ENCODE measurements around the gene PRRG4.
"Not testable (repeated sequence)": the region's sequence is repeated elsewhere in the genome, so short reads cannot be mapped to it uniquely, and the experiment has no call there.

PRRG4 gene

DNA sequence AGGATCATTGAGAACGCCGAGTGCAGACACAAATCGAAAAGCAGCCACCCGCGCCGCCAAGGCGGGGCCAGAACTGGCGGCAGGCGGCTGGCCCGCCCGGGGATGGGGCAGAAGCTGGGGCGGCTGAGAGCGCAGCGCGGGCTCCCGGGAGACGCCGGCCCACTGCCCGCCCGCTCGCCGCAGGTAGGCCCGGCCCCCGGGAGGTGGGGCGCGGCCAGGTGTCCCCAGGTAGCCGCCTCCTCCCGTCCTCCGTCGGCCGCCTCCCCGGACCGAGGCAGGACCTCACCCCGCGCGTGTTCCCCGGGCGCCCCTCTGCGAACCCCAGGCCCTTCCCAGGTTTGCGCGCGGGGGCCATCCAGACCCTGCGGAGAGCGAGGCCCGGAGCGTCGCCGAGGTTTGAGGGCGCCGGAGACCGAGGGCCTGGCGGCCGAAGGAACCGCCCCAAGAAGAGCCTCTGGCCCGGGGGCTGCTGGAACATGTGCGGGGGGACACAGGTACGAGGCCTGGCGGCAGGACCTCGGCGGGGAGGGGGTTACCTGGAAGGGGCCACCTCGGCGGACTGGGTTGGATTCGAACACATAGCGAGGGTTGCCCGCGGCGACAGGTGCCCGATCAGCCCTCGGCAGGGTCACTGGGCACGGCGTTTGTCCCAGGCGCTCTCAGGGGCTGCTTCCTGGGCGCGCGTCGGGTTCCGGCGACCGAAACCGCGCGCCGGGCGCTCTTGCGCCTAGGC, at the start of gene PRRG4:
TSS of gene PRRG4 (plus strand) at position 248 of the 733 bp plus-strand sequence. CDS start 603 bp downstream, outside the sequence.
- Histone ChIP-seq H3K9me3 (ENCODE audit: control insufficient read depth in 5 of 5, low read length in 5 of 5) (no peaks in the 10 kb centered on the region), H3K27ac (ENCODE audit: low read depth, low read length) (no peak within 1 kb of the TSS), H3K9ac (ENCODE audit: low read length in 5 of 5) (peak within 1 kb of the TSS in 4 of 5 donors; percentile 24 to 64 (median 52))

GRCh38 chr11:32780839-32781238, 48.9 kb upstream of the PRRG4 start:
- H3K4me3 ChIP-seq (ENCODE audit: low read depth in 1 of 5, low read length in 5 of 5); H3K9ac ChIP-seq (ENCODE audit: low read length in 5 of 5); H3K27me3 ChIP-seq (ENCODE audit: control insufficient read depth in 5 of 5, insufficient read depth in 4 of 5, low read length in 5 of 5); H3K36me3 ChIP-seq (ENCODE audit: control insufficient read depth in 5 of 5, insufficient read depth in 5 of 5, low read length in 5 of 5); H3K9me3 ChIP-seq (ENCODE audit: control insufficient read depth in 5 of 5, low read length in 5 of 5); H3K27ac ChIP-seq (ENCODE audit: low read depth, low read length); H3K4me1 ChIP-seq (ENCODE audit: control insufficient read depth in 5 of 5, insufficient read depth in 5 of 5, low read length in 5 of 5): not testable (repeated sequence)

More for the DNA sequence above, at the start of gene PRRG4:
- no peaks in the 10 kb centered on the region for H3K36me3 ChIP-seq (ENCODE audit: control insufficient read depth in 5 of 5, insufficient read depth in 5 of 5, low read length in 5 of 5)
- peak within 1 kb of the TSS; percentile 71 to 80 (median 75) for H3K4me3 ChIP-seq (ENCODE audit: low read depth in 1 of 5, low read length in 5 of 5)
- peaks cover 0 to 17% (median 15%) of the 10 kb centered on the region in 5 donors for H3K4me1 ChIP-seq (ENCODE audit: control insufficient read depth in 5 of 5, insufficient read depth in 5 of 5, low read length in 5 of 5)
- peaks cover 0 to 2% (median 0%) of the 10 kb centered on the region in 5 donors for H3K27me3 ChIP-seq (ENCODE audit: control insufficient read depth in 5 of 5, insufficient read depth in 4 of 5, low read length in 5 of 5)

GRCh38 chr11:32781721-32782120, 48.0 kb upstream of the PRRG4 start:
- no peak overlapping the region for H3K27ac ChIP-seq (ENCODE audit: low read depth, low read length)
- H3K9ac ChIP-seq (ENCODE audit: low read length in 5 of 5) = no peak overlapping the region
- H3K4me3 ChIP-seq (ENCODE audit: low read depth in 1 of 5, low read length in 5 of 5) = no peak overlapping the region
- no peaks in the 10 kb centered on the region for H3K9me3 ChIP-seq (ENCODE audit: control insufficient read depth in 5 of 5, low read length in 5 of 5)
- H3K27me3 ChIP-seq (ENCODE audit: control insufficient read depth in 5 of 5, insufficient read depth in 4 of 5, low read length in 5 of 5) = peaks cover 0 to 5% (median 0%) of the 10 kb centered on the region in 5 donors
- H3K36me3 ChIP-seq (ENCODE audit: control insufficient read depth in 5 of 5, insufficient read depth in 5 of 5, low read length in 5 of 5) = no peaks in the 10 kb centered on the region
- no peaks in the 10 kb centered on the region for H3K4me1 ChIP-seq (ENCODE audit: control insufficient read depth in 5 of 5, insufficient read depth in 5 of 5, low read length in 5 of 5)

DNA sequence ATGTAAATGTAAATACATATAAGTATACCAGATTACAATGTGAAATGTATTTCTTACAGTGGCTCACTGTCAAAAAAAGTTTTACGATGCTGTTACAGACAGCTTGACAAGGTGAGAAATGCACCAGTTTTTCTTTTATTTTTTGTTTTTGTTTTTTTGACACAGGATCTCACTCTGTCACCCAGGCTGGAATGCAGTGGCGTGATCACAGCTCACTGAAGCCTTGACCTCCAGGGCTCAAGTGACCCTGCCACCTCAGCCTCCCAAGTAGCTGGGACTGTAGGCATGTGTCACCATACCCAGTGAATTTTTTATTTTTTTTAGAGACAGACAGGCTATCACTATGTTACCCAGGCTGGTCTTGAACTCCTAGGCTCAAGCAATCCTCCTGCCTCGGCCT, 44.5 kb upstream of the PRRG4 start:
- no peaks in the 10 kb centered on the region for H3K9me3 ChIP-seq (ENCODE audit: control insufficient read depth in 5 of 5, low read length in 5 of 5)
- H3K27me3 ChIP-seq (ENCODE audit: control insufficient read depth in 5 of 5, insufficient read depth in 4 of 5, low read length in 5 of 5) = peaks cover 0 to 5% (median 0%) of the 10 kb centered on the region in 5 donors
- no peaks in the 10 kb centered on the region for H3K36me3 ChIP-seq (ENCODE audit: control insufficient read depth in 5 of 5, insufficient read depth in 5 of 5, low read length in 5 of 5)
- no peaks in the 10 kb centered on the region for H3K4me1 ChIP-seq (ENCODE audit: control insufficient read depth in 5 of 5, insufficient read depth in 5 of 5, low read length in 5 of 5)
- no peak overlapping the region for H3K27ac ChIP-seq (ENCODE audit: low read depth, low read length)
- H3K4me3 ChIP-seq (ENCODE audit: low read depth in 1 of 5, low read length in 5 of 5) = no peak overlapping the region
- no peak overlapping the region for H3K9ac ChIP-seq (ENCODE audit: low read length in 5 of 5)

GRCh38 chr11:32786811-32787210, 42.9 kb upstream of the PRRG4 start:
- Histone ChIP-seq H3K36me3 (ENCODE audit: control insufficient read depth in 5 of 5, insufficient read depth in 5 of 5, low read length in 5 of 5) (no peaks in the 10 kb centered on the region), H3K4me3 (ENCODE audit: low read depth in 1 of 5, low read length in 5 of 5) (no peak overlapping the region), H3K27ac (ENCODE audit: low read depth, low read length) (no peak overlapping the region), H3K9ac (ENCODE audit: low read length in 5 of 5) (no peak overlapping the region), H3K9me3 (ENCODE audit: control insufficient read depth in 5 of 5, low read length in 5 of 5) (no peaks in the 10 kb centered on the region), H3K27me3 (ENCODE audit: control insufficient read depth in 5 of 5, insufficient read depth in 4 of 5, low read length in 5 of 5) (no peaks in the 10 kb centered on the region), H3K4me1 (ENCODE audit: control insufficient read depth in 5 of 5, insufficient read depth in 5 of 5, low read length in 5 of 5) (no peaks in the 10 kb centered on the region)

- H3K27ac ChIP-seq (ENCODE audit: low read depth, low read length) = no peak overlapping the region
- H3K27me3 ChIP-seq (ENCODE audit: control insufficient read depth in 5 of 5, insufficient read depth in 4 of 5, low read length in 5 of 5) = peaks cover 0 to 5% (median 3%) of the 10 kb centered on the region in 5 donors
- H3K4me1 ChIP-seq (ENCODE audit: control insufficient read depth in 5 of 5, insufficient read depth in 5 of 5, low read length in 5 of 5) = peaks cover 0 to 6% (median 3%) of the 10 kb centered on the region in 5 donors
- H3K9ac ChIP-seq (ENCODE audit: low read length in 5 of 5) = no peak overlapping the region
- no peak overlapping the region for H3K4me3 ChIP-seq (ENCODE audit: low read depth in 1 of 5, low read length in 5 of 5)
- no peaks in the 10 kb centered on the region for H3K9me3 ChIP-seq (ENCODE audit: control insufficient read depth in 5 of 5, low read length in 5 of 5)
- no peaks in the 10 kb centered on the region for H3K36me3 ChIP-seq (ENCODE audit: control insufficient read depth in 5 of 5, insufficient read depth in 5 of 5, low read length in 5 of 5)
Observed at GRCh38 chr11:32790916-32791315, 38.8 kb upstream of the PRRG4 start.

DNA sequence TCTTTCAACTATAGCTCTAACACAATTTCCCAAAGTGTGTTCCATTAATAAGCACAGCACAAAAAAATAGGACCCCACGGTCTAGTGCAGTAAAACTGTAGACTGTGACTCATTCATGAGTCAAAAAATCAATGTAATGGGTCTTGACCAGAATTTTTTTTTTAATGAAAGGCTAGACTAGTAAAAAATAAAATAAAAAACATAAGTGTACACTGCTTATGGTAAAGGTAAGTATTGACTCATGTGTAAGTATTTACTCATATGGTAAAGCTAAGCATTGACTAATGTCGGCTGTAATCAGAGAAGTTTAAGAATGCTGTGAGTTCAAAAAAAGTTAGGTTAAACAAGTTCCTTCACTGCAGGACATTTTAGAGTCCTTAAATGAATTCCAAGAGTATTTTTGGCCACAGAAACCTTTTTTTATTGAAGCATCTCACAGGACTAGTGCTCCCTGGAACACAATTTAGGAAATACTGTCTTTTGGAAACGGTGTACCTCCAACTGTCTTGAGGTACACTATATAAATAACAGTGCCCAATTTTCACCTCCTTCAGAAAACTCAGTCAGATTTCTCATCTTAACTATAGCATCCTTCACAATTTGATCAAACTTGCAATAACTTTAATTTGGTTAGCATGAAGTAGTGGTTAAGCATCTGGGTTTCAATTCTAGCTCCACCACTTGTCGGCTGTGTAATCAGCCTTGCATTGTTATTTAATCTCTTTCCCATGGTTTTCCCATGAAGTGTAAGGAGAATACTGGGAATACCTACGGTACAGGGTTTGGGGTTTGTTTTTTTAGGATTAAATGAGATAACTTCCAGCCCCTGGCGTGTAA, 37.4 kb upstream of the PRRG4 start:
- Histone ChIP-seq H3K27me3 (ENCODE audit: control insufficient read depth in 5 of 5, insufficient read depth in 4 of 5, low read length in 5 of 5) (peaks cover 0 to 5% (median 3%) of the 10 kb centered on the region in 5 donors), H3K36me3 (ENCODE audit: control insufficient read depth in 5 of 5, insufficient read depth in 5 of 5, low read length in 5 of 5) (no peaks in the 10 kb centered on the region), H3K4me3 (ENCODE audit: low read depth in 1 of 5, low read length in 5 of 5) (peak overlapping the region in 1 of 5 donors; percentile 28), H3K9me3 (ENCODE audit: control insufficient read depth in 5 of 5, low read length in 5 of 5) (no peaks in the 10 kb centered on the region), H3K4me1 (ENCODE audit: control insufficient read depth in 5 of 5, insufficient read depth in 5 of 5, low read length in 5 of 5) (peaks cover 0 to 6% (median 3%) of the 10 kb centered on the region in 5 donors), H3K27ac (ENCODE audit: low read depth, low read length) (no peak overlapping the region), H3K9ac (ENCODE audit: low read length in 5 of 5) (no peak overlapping the region)

DNA sequence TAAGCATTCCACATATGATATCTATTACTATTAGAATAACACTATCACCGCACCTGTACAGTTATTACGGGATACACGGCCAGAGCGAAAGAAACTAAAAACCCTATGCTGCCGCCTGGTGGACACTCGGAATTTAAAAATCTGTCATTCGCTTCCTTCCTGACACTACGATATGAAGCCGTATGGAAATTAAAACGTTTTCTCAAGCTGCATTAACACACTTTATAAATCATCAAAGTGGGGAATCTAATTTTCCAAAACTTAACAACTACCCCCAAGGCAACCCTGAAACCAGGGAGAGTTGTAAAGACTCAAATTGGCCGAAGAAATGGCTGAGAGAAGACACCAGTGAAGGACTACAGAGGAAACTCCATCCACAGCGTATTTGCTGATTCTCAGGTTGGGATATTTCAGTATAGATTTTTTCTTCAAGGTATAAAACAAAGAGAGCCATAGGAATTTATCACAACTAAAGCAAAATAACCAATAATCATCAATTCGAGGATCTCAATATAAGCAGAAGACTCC, 36.7 kb upstream of the PRRG4 start:
- Histone ChIP-seq H3K27ac (ENCODE audit: low read depth, low read length) (no peak overlapping the region), H3K27me3 (ENCODE audit: control insufficient read depth in 5 of 5, insufficient read depth in 4 of 5, low read length in 5 of 5) (peaks cover 0 to 5% (median 3%) of the 10 kb centered on the region in 5 donors), H3K9ac (ENCODE audit: low read length in 5 of 5) (peak overlapping the region in 2 of 5 donors; percentile 20 to 44), H3K4me3 (ENCODE audit: low read depth in 1 of 5, low read length in 5 of 5) (peak overlapping the region in 2 of 5 donors; percentile 28 to 37), H3K4me1 (ENCODE audit: control insufficient read depth in 5 of 5, insufficient read depth in 5 of 5, low read length in 5 of 5) (peaks cover 0 to 6% (median 3%) of the 10 kb centered on the region in 5 donors), H3K9me3 (ENCODE audit: control insufficient read depth in 5 of 5, low read length in 5 of 5) (no peaks in the 10 kb centered on the region), H3K36me3 (ENCODE audit: control insufficient read depth in 5 of 5, insufficient read depth in 5 of 5, low read length in 5 of 5) (no peaks in the 10 kb centered on the region)

GRCh38 chr11:32794439-32794838, 35.3 kb upstream of the PRRG4 start, which contains the start of gene CCDC73:
TSS of gene CCDC73 (minus strand) at chr11:32794662. CDS start at chr11:32760243, 34,419 bp downstream.
- Histone ChIP-seq H3K27me3 (ENCODE audit: control insufficient read depth in 5 of 5, insufficient read depth in 4 of 5, low read length in 5 of 5) (peaks cover 0 to 5% (median 3%) of the 10 kb centered on the region in 5 donors), H3K4me3 (ENCODE audit: low read depth in 1 of 5, low read length in 5 of 5) (no peak within 1 kb of the TSS), H3K27ac (ENCODE audit: low read depth, low read length) (no peak within 1 kb of the TSS), H3K36me3 (ENCODE audit: control insufficient read depth in 5 of 5, insufficient read depth in 5 of 5, low read length in 5 of 5) (no peaks in the 10 kb centered on the region), H3K9ac (ENCODE audit: low read length in 5 of 5) (no peak within 1 kb of the TSS), H3K4me1 (ENCODE audit: control insufficient read depth in 5 of 5, insufficient read depth in 5 of 5, low read length in 5 of 5) (peaks cover 0 to 6% (median 3%) of the 10 kb centered on the region in 5 donors), H3K9me3 (ENCODE audit: control insufficient read depth in 5 of 5, low read length in 5 of 5) (no peaks in the 10 kb centered on the region)

Measured in subcutaneous abdominal adipose tissue (tissue), 5 donors.